ENCODE results near the gene TXNRD1.
"Not testable (repeated sequence)": the region's sequence is repeated elsewhere in the genome, so short reads cannot be mapped to it uniquely, and the experiment has no call there.

The TXNRD1 gene

DNA sequence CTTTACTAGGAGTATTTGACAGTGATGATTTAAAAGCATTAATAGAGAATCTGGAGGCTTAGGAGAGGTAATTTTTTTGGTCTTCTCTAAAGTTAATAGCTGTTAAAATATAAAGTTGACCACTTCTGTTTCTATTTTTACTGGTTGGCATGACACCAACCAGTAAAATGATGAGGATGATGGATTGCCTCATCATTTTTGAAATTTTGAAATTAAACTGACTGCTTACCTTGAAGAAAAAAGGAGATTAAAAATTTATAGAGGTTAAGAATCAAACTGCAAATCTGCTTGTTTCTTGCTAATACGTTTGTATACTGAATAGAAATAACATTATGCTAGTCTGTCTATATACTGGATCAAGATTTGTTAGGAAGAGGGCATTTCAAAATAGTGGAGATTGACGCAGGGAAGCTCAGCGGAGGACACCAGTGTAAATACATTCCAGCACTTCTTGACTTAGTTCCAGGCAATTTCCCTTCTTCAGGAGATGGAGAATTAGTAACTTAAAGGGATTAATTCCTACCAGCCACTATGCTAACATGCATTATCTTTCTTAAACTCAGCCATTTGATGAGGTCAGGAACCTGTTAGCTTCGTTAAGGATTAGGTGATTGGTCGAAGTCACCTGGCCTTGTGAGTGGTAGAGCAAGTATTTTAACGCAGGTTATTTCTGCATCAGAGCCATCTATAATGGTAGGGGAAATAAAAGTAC, 91.5 kb downstream of the TXNRD1 start:
- FAIRE-seq, result no peak

DNA sequence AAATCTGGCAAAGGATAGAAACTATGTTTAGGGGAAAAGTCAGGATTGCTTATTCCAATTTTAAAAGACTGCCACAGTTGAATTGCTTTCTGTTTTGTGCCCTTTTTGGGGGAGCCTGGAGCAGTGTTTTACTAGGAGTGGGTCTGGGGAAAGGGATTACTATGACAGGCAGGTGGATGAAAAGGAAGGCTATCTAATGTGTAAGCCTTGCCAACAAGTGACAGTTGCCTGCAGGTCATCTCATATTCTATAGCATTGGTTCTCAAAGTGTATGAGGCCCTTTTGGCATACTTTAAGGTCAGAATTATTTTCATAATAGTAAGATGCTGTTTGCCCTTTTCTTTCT, 92.0 kb downstream of the TXNRD1 start:
- no peak for FAIRE-seq

DNA sequence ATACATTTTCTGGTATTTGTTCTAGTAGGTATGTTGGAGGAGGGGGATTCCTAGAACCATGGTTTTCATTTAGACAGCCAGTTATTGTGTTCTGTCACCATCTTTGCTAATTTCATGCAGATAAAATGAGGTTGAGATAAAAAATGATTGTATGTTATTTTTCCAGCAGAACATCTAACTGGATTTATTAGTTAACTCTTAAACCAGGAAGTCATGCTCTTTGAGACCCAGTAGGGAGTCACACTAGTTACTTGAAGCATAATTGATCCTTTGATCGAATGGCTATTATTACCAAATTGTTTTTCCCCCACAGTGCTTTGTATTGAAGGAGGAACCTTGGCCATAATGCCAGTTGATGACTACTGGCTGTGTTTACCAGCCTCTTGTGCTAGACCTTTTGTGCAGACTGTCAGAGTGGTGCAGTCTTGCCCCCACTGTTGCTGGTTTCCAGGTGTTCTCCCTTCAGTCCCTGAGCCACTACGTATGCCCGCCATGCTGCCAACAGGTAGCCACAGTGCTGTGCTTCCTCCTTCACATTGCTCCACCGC, 93.9 kb downstream of the TXNRD1 start:
- no peak for FAIRE-seq

DNA sequence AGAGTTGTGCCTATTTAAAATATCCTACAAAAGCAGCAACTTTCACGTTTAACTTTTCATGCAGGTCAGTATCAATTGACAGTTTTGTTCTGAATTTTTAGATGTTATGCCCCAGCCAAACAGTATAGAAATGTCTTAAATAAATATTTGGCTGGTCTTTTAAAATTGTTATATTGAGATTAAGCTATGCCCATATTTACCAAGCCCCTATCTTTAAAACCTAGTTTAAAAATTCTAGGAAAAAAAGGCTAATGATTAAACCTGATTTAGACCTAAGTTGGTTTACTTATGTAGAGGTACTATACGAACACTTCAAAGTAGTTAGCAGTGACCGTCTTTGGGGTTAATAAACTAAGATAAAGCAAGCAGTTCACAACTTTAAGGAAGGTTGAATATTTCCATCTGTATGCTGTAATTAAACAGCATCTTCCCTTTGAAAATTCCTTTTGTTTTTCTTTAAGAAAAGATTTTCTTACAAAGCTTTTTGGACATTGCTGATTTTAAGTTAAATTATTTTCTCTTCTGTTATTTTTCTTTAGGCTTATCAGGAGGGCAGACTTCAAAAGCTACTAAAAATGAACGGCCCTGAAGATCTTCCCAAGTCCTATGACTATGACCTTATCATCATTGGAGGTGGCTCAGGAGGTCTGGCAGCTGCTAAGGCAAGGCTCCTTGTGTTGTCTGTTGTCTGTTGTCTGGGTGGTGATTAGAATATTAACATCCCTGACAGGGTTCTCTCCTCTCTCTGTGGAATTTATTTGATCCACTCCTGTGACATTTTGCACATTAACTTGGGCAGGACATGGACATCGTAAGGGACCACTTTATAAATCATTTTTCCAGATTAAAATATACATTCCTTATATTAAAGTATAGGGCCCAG, 95.4 kb downstream of the TXNRD1 start:
- no peak for FAIRE-seq

DNA sequence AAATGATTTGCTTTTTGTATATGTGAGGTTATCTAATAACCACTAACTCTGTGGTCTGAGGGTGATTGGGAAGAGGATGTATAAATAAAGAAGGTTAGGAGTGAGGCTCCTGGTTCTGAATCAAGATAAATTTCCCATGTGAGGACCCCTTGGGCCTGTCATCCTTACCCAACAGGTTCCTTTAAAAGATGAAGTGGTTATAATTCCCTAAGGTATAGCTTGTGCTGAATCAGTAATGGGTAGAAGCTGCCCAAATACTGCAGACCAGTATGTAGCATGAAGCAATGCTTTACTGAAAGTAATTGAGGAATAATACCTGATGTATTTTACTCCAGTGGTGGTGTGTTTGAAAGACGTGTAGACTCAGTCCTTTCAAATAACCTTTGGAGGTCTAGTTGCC, 96.6 kb downstream of the TXNRD1 start:
- no peak for FAIRE-seq

DNA sequence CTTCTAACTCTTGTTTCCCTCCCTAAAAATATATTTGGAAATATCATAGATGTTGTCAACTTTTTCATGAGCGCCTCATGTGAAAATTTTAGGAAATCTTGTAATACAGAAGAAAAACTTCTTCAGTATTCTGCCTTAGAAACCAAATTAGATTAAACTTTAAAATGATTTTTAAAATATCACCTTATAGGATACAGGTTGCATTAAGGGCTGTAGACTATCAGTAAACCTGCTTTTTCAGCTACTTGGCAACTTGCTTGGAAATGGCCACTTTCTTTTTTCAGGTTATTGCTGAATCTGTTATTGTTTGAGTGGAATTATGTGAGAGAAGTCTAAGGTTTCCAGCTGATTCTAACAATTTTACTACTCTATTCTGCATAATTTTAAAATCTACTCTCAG, 97.1 kb downstream of the TXNRD1 start:
- FAIRE-seq, result no peak

DNA sequence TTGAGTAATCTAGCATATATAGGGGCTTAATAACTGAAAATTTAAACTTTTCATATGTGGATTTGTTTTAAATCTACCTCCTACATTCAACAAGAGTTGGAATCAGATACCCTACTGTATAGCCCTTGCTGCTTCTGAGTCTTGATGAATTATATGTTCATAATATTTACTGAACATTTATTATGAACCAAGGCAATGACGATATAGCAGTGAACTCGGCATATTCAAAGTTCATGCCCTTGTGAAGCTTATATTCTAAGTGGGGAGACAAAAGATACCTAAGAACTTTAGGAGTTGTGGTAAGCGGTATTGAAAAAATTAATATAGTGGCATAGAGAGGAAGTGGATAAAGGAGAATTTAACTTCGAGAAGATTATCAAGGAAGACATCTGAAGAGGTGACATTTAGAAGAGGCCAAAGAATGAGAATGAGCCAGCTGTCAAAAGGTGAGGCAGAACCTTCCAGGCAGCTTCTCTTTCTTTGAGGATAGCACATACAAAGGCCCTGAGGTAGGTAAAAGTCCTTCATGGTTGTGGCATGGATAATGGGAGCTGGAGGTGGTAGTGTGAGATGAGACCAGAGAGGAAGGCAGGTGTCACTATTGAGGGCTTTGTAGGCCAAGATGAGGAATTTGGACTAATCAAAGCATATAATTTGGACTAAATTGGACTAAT, 98.1 kb downstream of the TXNRD1 start:
- no peak for FAIRE-seq

DNA sequence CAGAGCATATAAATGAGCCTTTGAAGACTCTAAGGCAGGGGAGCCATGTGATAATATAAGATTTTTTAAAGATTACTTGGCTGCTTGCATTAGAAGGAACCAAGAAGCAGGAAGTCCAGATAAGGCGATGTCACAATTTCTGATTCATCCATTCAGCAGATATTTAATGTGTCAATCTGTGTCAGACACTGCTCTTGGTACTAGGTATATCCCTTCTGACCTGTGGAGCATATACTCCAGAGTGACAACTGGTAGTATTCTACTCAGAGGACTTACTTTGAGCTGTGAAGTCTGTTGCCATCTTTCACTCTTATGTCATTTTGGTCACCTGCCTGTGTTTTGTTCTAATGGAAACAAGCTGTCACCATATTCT, 98.6 kb downstream of the TXNRD1 start:
- FAIRE-seq, result no peak

DNA sequence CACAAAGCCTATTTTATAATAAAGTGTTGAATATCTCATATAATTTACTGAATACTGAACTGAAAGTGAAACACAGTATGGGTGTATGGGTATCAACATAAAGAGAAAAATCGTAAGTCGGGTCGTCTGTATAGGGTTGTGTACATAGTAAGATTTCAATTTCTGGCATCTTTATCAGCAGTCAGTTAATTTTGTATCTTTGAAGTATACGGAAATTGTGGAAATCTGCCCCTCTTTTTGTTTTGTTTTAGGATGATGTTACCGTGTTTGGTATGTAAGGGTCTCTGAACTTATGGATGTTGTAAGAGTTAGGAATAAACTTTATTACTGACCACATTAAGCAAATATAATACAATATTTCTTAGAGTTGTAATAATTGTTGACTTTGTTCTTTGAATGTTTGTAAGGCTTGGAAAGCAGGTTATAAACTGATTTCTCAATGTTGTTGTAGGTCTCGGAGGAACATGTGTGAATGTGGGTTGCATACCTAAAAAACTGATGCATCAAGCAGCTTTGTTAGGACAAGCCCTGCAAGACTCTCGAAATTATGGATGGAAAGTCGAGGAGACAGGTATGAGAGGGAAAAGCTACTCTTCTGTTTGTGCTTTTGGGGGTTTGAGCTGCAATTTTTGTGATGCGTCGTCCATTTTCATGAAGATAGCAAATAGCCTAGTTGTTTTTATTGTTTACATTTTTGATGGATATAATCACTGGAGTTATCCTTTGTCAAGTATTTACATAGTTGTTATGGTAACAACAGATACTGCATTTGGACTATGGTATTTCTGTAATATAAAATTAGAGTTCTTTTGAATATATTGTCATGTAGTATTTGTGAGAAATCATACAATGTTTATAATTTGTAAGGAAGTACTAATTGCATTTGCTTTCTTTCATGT, 100.0 kb downstream of the TXNRD1 start:
- FAIRE-seq, result no peak

DNA sequence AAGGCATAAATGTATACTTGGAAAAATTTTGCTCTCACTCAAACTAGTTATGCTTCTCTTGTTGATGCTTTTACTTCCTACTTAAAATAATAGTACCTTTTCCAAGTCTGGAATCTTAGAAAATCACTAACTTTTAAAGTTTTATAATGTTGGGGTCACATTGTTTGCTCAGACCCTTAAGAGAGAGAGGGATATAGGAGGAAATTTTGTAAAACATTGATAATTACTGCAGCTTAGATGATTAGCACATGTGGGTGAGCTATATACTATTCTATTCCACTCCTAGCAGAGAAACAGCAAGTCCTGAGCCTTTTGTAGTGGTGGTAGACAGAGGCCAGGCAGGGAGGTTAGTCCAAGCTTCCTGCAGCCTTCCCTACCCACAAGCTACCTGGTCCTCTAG, 101.4 kb downstream of the TXNRD1 start:
- no peak for FAIRE-seq

DNA sequence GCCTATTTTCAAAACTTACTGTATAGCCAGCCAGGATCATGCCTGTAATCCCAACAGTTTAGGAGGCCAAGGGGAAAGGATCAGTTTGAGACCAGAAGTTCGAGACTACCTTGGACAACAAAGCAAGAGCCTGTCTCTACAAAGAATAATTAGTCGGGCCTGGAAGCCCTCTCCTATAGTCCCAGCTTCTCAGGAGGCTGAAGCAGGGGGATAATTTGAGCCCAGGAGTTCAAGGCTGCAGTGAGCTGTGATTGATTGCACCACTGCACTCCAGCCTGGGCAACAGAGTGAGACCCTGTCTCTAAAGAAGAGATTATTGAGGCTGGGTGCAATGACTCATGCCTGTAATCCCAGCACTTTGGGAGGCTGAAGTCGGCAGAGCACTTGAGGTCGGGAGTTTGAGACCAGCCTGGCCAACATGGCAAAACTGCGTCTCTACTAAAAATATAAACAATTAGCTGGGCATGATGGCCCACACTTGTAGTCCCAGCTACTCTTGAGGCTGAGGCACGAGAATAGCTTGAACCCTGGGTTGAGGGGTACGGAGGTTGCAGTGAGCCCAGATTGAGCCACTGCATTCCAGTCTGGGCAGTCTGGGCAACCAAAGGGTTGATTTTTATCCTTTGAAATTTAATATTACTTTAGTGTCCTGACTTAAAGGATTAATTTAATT, 102.1 kb downstream of the TXNRD1 start:
- FAIRE-seq, result no peak

DNA sequence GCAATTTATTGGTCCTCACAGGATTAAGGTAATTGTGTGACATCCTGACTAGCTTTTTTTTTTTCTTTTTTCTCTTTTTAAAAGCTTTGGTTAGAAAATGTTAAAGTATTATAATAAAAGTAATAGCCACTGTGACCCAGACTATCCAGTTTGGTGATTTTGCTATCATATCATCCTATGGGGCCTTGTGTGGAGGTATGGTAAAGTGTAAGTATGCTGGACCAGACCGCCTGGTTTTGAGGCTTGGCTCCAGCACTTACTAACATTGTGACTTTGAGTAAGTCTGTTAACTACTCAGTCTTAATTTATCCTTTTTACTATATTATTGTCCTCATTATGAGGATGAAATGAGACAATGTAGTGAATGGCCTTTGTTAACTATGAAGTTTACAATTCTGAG, 103.4 kb downstream of the TXNRD1 start:
- no peak for FAIRE-seq

DNA sequence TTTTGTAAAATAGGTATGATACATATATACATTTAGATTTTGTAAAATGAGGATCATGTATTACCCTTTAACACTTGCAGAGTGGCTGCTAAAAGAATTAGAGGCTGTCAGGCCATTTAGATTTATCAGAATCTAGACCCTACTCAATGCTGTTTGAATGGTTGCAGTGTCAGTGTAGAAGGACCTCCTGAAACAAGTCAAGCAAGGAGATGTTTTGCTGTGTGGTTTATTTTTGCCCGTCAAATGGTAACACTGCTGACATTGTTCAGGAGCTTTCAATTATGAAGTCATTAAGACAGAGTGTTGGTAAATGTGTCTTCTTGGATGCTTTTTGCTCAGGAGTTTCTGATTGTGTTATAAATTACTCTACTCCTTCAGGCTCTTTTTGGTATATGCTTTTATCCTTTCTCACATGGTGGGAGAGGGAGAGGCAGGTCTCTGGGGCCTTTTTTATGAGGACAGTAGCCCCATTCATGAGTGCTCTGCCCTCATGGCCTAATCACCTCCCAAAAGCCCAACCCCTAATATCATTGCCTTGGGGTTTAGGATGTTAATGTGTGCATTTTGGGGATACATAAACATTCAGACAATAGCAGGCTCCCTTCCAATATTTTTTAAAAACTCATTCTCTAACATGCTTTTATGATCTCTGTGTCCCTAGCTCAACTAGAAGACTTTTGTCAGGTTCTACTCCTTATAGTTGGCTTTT, 104.5 kb downstream of the TXNRD1 start:
- FAIRE-seq, result no peak

DNA sequence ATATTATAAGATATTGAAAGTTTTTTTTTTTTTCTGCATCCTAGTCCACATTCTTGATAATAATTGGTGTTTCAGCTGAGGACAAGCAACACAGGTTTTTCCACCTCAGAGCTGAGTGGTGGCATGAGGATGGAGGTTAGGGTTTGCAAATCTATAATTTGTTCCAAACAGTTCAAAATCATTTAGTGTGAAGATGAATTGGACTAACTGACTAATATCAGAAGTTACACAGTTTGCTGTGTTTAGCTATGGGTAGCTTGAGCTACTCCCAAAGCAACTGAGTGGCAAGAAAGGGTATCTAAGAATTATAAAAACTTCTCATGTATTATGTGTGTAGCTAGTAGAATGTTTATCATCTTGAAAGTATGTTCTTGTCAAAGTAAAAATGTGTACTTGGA, 105.0 kb downstream of the TXNRD1 start:
- FAIRE-seq, result no peak

DNA sequence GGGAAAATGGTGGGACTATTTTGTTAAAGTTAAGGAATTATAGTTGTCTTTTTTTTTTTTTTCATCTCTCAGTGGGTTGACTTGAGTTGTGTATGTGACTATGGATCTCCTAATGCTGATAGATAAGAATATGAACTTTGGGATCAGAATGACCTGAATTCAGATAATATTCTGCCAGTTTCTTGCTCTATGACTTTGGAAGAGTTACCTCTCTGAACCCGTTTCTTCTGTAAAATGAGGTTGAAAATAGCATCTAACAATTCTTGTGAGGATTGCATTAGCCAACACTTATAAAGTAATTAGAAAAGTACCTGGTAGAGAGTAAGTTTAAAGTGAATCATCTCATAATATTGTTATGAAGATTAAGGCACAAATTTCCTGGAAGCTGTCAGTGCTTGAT, 106.4 kb downstream of the TXNRD1 start:
- no peak for FAIRE-seq

DNA sequence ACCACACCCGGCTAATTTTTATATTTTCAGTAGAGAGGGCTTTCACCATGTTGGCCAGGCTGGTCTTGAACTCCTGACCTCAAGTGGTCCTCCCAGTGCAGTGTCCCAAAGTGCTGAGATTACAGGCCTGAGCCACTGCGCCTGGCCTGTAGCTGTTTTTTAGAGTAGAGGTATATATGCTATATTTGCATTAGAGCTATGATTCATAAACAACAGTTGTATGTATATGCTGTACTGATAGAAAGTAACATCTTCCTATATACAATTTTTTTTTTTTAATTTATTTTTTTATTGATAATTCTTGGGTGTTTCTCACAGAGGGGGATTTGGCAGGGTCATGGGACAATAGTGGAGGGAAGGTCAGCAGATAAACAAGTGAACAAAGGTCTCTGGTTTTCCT, 107.0 kb downstream of the TXNRD1 start:
- FAIRE-seq, result not testable (repeated sequence)

DNA sequence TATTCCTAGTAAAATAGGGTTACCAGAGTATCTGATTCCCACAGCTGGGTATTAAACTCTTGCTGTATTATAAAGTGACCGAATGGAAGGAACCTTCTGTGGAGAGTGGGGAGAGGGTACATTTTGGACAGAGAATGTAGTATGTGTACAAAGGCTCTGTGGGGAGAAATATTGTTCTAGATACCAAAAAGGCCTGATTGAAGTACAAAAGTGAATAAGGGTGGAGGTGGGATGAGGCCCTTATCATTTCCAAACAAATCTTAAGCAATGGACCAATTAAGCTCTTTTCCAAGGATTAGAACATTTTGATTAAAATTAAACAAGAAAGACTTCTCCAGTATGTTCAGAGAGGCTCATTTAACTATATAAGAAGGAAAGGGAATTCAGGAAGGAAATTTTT, 108.3 kb downstream of the TXNRD1 start:
- no peak for FAIRE-seq

DNA sequence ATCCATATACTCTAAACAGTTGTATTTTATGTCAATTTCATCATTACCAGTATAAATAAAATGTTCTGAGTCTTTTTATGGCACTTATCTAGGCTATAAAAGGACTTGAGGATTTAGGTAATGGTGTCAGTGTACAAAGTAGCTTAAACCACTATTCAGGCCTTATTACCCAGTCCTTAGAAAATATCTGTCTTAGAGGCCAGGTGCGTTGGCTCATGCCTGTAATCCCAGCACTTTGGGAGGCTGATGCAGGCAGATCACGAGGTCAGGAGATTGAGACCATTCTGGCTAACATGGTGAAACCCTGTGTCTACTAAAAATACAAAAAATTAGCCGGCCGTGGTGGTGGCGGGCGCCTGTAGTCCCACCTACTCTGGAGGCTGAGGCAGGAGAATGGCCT, 112.7 kb downstream of the TXNRD1 start:
- not testable (repeated sequence) for FAIRE-seq

DNA sequence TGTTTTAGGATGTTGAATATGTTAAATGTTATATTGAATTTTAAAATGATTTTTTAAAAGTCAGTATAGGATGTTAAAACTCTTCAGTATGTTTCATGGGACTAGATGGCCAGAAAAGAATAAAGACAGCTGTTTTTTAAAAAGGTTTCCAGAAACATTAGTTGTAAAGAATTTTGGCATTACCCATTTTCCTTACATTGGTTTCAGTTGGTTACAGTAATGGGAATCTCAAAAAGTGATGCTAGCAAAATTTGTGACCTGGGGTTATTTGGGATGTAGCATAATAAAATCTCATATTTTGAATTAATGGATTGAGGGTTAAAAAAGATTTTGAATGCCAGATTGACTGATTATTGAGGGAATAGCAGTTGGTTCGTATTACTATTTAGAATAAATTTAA, 113.2 kb downstream of the TXNRD1 start:
- no peak for FAIRE-seq

DNA sequence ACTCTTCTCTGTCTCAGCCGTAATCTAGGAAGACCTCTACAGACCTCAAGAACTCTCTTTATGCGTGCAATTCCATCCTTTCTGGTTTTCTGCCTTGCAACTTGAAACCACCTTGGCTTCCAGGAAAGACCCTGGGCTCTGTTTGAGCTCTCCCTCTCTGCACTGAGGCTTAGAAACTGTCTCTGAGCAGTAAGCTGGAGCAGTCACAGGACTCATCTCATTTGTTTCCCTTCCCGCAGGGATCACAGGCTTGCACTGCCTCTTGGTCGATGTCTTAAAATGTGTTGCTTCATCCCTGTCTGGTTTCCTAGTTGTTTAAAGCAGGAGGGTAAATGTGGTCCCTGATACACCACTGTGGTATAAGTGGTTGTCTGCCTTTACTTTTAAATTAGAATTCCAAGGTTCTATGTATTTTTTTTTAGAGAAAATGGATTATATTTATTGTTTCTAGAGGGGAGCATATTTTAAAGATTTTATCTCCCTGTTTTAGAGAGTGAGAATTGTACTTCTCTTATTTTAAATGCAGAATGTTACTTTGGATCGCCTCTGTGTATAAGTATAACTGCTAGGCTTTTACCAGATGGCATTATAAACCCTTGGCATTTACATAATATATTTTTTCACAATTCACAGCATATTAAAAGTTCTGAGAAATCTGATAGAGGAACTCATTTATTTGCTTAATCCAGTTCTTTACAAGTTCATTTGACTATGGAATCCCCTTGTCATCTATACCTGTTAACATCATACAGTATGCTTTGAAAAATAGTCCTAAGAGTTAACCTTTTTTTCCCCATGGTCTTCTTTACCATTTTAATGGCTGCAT, 114.3 kb downstream of the TXNRD1 start:
- no peak for FAIRE-seq
